Activated CD8-positive, alpha-beta memory T cell treated with anti-CD3 and anti-CD28 coated beads, Interleukin-2, amount 50 U/mL, for 24 hours (primary cell): ENCODE measurements around the gene GTPBP1.

Experiments
- DNase-seq: peaks from one replicate; pipeline ENCODE4 v3.0.0-alpha.2; 2020; ENCODE audit errors: extremely low read depth

The GTPBP1 gene

DNA sequence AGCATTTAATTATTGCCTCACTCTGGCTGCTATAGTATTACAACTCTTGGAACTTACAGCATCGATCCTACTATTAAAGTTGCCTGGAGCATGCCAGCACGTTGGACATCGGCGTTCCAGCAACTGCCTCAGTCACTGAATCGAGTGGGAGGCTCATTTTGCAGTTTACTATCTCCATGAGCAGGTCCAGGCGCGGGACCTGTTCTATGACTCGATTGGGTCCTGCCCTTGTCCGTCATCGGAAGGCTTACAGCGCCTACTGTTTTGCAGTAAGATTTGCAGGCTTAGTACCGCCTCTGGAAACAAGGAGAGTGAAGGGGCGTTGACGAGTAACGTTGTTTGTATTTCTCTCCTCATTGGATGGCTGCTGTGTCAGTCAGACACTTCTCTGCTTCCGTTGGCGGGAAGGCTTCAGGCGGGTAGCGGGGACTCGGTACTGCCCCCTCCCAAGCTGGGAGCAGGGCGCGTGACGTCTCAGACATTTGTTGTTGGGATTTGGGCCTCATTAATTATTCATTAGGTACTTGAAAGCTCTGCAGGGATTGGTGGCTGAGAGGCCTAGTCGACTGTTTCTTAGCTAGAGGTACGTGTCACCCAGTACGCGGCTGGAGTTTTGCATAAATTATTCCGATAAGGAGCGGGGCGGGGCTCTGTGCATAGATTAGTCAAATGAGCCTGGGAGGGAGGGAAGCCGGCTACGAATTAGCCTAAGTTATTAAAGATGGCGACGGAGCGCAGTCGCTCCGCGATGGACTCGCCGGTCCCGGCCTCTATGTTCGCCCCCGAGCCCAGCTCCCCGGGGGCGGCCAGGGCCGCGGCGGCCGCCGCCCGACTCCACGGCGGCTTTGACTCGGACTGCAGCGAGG lies at the start of gene GTPBP1:
Gene GTPBP1, plus strand, starts transcription at position 710 of the 866 bp plus-strand sequence. Its CDS starts 12 bp downstream, at position 722.
- DNase-seq = peak; percentile 96

DNA sequence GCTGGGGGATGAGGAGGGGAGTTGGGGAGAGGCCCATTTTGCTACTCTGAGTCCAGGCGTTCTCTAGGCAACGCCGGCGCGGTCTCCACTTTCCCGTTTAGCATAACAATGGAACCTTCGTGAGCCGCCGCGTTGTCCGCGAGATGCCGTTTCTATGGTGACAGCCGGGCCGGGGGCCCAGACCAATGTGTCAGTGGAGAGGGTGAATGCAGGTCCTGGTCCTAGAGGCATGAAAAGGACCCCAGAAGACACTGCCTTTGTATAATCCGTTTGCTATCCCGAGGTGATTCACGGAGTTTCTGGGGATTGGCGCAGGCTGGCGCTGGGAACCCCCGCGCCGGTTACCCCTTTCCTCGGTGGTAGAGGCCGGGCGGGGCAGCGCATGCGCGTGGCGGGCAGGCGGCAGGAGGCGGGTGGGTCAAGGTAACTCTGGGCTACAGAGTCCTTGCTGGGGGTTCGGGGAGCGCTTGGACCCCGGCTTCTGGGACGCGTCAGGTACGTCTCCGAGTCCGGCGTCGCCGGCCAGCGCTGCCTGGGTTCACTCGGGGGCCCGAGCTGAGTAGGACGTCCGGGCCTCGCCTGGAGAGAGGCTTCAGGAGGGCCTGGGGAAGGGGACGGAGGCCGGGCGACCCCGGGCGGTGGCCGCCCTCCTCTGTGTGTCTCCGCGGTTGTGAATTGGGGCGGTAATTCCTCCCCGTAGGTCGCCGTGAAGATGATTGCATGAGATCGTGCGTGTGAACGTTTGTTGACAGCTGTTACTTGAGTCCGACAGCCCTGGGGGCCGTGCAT lies 49.3 kb upstream of the GTPBP1 start, which contains the start of the genes CBY1 and FAM227A:
Gene CBY1, plus strand, starts transcription at position 383 of the 789 bp plus-strand sequence. CDS start 11,417 bp downstream, outside the sequence.
Gene FAM227A, minus strand, starts transcription at position 137 of the 789 bp plus-strand sequence. CDS start 6,224 bp downstream, outside the sequence.
- peak; percentile 62 for DNase-seq

DNA sequence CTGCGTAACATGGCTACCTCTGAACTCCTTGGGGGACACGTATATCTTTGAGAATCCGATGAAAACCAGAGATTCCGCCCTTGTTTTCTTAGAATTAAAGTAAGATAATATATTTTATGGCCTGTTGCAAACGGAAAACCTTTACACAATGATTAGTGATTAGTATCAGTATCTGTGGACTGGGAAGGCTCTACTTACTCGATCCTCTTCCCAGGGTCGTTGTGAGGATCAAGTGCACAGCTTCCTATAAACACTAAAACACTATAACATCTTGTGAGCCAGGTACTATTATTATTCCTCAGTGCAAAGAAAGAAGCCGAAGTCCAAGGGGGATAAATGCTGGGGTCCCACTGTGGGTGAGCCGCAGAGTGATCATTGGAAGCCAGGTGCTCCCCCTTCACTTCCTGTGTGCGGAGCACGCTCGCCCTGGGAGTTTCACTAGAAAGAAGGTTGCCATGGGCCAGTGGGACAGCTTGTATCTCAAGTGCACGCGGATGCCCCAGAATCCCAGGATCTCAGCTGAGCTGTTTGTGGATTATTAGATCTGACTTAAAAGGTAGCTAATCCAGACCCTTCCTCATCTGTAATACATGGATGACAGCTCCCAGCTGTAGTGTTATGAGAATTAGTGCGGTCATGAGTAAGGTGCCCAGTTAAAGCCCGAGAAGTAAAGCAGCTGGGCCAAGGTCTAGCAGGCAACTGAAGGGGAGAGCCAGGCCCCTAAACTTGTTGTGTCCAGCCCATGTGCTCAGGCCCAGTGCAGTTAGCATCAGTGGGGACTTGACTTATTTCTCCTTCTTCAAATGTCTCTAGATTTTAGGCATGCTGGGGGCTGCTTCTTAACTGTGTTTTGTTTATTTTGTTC lies 48.5 kb upstream of the GTPBP1 start:
- peak; percentile 17 for DNase-seq

DNA sequence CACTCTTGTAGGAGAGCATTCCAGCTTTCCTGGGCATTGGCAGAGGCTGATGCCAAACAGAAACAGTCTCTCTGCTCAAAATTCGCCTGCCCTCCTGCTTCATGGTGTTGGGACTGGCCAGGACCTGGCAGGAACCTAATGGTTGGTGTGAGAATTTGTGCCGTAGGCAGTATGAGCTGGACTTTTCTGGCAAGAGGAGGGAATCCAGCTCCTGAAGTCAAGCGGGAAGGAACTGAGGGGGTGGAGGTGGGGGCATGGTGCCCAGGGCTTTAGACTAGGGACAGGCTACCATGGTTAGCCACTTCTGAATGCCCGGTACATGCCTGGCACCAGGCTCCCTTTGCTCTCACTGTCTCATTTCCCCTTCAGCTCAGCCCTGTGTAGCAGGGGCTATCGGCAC lies 30.9 kb upstream of the GTPBP1 start:
- DNase-seq = no peak

DNA sequence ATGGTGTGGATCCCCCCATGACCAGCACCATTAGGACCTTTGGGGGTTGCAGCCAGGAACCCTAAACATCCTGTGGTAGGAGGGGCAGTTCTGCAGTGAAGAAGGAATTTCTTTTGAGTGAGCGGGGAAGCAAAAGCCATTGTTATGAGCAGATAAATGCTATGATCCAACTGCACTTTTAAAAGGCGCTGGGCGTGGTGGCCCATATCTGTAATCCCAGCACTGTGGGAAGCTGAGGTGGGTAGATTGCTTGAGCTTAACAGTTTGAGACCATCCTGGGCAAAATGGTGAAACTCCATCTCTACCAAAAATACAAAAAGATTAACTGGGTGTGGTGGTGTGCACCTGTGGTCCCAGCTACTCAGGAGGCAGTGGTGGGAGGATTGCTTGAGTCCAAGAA lies 29.9 kb upstream of the GTPBP1 start:
- DNase-seq = no peak

- DNase-seq = peak; percentile 71
These were observed 24.0 kb upstream of the GTPBP1 start, which contains the start of gene TOMM22 for GRCh38 chr22:38681582-38682335. Gene TOMM22 (plus strand): TSS chr22:38681957. CDS start chr22:38681979, 22 bp downstream.

GRCh38 chr22:38684895-38685294 lies 20.8 kb upstream of the GTPBP1 start:
- DNase-seq = no peak

DNA sequence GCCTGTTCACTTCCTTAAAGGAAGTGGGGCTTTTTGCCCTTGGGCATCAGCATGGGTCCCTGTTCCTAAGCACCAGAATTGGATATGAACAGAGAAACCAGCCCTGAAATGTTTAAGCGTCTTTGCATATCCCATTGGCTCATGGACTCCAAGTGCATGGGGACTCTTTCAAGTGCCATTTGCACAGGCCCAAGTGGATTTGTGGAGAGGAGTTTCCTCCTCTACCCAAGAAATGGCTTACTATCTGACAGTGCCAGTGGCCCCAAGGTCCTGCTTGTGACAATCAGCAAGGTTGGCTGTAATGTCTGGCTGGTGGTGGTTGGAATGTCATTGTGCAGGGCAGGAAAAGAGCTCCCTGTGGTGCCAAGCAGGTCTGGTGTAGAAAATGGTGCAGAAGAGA lies 20.0 kb upstream of the GTPBP1 start:
- no peak for DNase-seq

DNA sequence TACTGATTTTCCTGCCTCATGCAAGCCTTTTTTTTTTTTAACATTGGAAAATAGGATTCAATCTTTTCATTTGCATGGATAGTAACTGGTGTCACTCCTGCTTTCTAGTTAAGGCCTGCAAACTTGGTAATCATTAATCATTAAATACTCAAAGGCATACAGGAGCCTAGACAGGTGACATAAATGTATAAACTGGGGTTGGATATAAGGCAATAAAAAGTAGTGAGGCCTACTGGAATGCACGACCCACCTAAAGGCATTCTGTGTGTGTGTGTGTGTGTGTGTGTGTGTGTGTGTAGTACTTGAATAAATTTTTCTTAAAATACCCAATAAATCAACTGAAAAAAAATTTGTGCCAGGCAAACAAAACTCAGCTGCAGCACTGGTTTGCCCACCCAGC lies 16.1 kb upstream of the GTPBP1 start:
- DNase-seq = no peak

DNA sequence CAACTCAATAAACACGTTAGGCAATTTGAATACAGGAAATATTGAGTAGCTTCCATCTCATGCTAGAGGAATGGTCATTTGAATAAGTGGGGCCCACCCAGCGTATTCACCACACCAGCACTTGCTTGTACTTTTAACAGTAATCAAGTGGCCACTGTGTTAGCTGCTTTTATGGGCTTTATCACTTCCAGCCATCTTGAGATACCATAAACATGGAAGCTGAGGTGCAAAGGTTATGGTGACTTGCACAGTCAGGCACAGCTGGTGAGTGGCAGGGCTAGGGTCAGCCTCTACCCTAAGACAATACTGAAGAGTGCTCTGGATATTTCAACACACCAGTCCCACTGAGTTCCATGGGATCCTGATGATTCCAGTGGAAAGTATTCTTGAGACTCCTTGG lies 11.7 kb upstream of the GTPBP1 start:
- DNase-seq = no peak

- no peak for DNase-seq
These were observed 10.8 kb upstream of the GTPBP1 start for GRCh38 chr22:38694940-38695339.

GRCh38 chr22:38696606-38697424 lies 8.9 kb upstream of the GTPBP1 start:
- DNase-seq = no peak

DNA sequence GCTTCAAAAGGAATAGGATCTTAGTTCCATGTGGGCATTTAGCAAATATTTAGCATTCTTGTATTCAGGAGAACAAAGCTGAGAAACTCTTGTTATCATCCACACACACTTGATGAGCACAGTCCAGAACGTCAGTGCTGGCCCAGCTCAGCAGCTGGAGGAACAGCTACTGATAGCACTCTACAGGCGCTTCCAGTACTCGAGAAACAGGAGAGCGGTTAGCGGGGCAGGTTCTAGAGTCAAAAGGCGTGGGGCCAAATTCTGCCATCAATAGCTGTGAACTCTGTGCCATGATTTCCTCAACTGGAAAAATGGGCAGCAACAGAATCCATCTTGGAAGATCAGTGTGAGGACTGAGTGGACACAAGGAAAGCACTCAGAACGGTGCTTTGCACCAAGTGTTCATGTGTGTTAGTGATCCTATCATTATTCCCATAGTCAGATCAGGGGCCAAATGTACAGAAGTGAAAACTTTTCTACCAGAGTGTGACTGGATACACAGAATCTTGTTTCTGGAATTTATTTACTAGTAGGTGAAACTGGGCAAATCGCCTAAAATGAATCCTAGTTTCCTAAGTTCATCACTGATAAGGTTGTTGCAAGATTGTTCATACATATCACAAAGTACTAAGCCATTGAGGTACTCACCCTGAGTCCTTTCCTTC lies 8.2 kb upstream of the GTPBP1 start:
- no peak for DNase-seq

GRCh38 chr22:38698407-38699094 lies 7.2 kb upstream of the GTPBP1 start:
- no peak for DNase-seq

- no peak for DNase-seq
These were observed 6.6 kb upstream of the GTPBP1 start for GRCh38 chr22:38699143-38699542.

DNA sequence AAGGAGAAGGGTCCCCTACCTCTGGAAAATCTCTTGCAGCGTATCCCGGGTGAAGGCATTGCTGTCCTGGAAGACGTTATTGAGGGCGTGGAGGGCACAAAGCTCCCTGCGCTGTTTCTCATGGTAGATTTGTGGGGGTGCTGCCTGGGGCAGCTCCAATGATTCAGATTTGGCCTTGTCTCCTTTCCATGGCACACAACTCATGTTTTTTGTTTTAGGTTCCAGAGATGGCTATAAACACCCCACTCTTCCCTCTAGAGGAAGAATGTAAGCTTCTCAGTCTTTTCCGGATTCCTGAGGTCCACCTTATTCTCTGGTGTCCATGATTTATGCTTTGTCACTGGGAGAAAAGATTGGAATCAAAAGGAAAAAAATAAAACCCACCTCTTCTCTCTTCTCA lies 6.0 kb upstream of the GTPBP1 start:
- no peak for DNase-seq

- DNase-seq = no peak
These were observed 5.4 kb upstream of the GTPBP1 start for GRCh38 chr22:38700270-38700788.
